ENCODE data around the gene KCNJ5.
"Not testable (repeated sequence)": the region's sequence is repeated elsewhere in the genome, so short reads cannot be mapped to it uniquely, and the experiment has no call there.

The KCNJ5 gene

GRCh38 chr11:128916037-128916572, 24.9 kb downstream of the KCNJ5 start:
- Histone ChIP-seq H3K36me3 (ENCODE audit: control insufficient read depth, insufficient read depth, low read length) (no peaks in the 10 kb centered on the region), H3K4me2 (ENCODE audit: low read length) (no peak overlapping the region), H3K9me3 (ENCODE audit: control insufficient read depth, low read length) (no peaks in the 10 kb centered on the region), H3K27ac (no peak overlapping the region), H3K4me1 (no peaks in the 10 kb centered on the region), H3K4me3 (ENCODE audit: low read depth, low read length) (no peak overlapping the region), H3K9ac (no peak overlapping the region), H3K79me2 (no peaks in the 10 kb centered on the region), H3K27me3 (ENCODE audit: control insufficient read depth, insufficient read depth, low read length) (no peaks in the 10 kb centered on the region), H2AFZ (no peak overlapping the region)
- no peak for TF ChIP-seq CTCF (IDR thresholded peaks at IDR 0.05)

GRCh38 chr11:128916681-128917080, 25.5 kb downstream of the KCNJ5 start:
- Histone ChIP-seq H3K79me2 (no peaks in the 10 kb centered on the region), H3K27me3 (ENCODE audit: control insufficient read depth, insufficient read depth, low read length) (no peaks in the 10 kb centered on the region), H3K4me3 (ENCODE audit: low read depth, low read length) (no peak overlapping the region), H3K4me1 (no peaks in the 10 kb centered on the region), H3K27ac (no peak overlapping the region), H3K4me2 (ENCODE audit: low read length) (no peak overlapping the region), H3K9ac (no peak overlapping the region), H3K9me3 (ENCODE audit: control insufficient read depth, low read length) (no peaks in the 10 kb centered on the region), H3K36me3 (ENCODE audit: control insufficient read depth, insufficient read depth, low read length) (no peaks in the 10 kb centered on the region), H2AFZ (no peak overlapping the region)
- no peak for TF ChIP-seq CTCF (IDR thresholded peaks at IDR 0.05)

GRCh38 chr11:128917144-128917724, 26.1 kb downstream of the KCNJ5 start:
- H3K4me3 ChIP-seq (ENCODE audit: low read depth, low read length): no peak overlapping the region
- H3K79me2 ChIP-seq: no peaks in the 10 kb centered on the region
- H3K4me2 ChIP-seq (ENCODE audit: low read length): no peak overlapping the region
- no peak for TF ChIP-seq CTCF (IDR thresholded peaks at IDR 0.05)
- no peaks in the 10 kb centered on the region for H3K4me1 ChIP-seq
- H3K36me3 ChIP-seq (ENCODE audit: control insufficient read depth, insufficient read depth, low read length): no peaks in the 10 kb centered on the region
- H3K9ac ChIP-seq: no peak overlapping the region
- no peaks in the 10 kb centered on the region for H3K9me3 ChIP-seq (ENCODE audit: control insufficient read depth, low read length)
- H2AFZ ChIP-seq: no peak overlapping the region
- no peak overlapping the region for H3K27ac ChIP-seq
- H3K27me3 ChIP-seq (ENCODE audit: control insufficient read depth, insufficient read depth, low read length): no peaks in the 10 kb centered on the region

- Histone ChIP-seq H3K4me3 (ENCODE audit: low read depth, low read length) (no peak overlapping the region), H3K79me2 (no peaks in the 10 kb centered on the region), H3K9me3 (ENCODE audit: control insufficient read depth, low read length) (no peaks in the 10 kb centered on the region), H3K36me3 (ENCODE audit: control insufficient read depth, insufficient read depth, low read length) (no peaks in the 10 kb centered on the region), H3K4me1 (no peaks in the 10 kb centered on the region), H3K27me3 (ENCODE audit: control insufficient read depth, insufficient read depth, low read length) (no peaks in the 10 kb centered on the region), H3K27ac (no peak overlapping the region), H3K4me2 (ENCODE audit: low read length) (no peak overlapping the region), H3K9ac (no peak overlapping the region), H2AFZ (no peak overlapping the region)
- TF ChIP-seq CTCF (IDR thresholded peaks at IDR 0.05): no peak
These were observed 28.1 kb downstream of the KCNJ5 start for GRCh38 chr11:128919216-128919615.

- H3K36me3 ChIP-seq (ENCODE audit: control insufficient read depth, insufficient read depth, low read length); H3K79me2 ChIP-seq; H3K27ac ChIP-seq; H3K9ac ChIP-seq; H3K4me1 ChIP-seq; H3K9me3 ChIP-seq (ENCODE audit: control insufficient read depth, low read length); H3K4me3 ChIP-seq (ENCODE audit: low read depth, low read length); H3K4me2 ChIP-seq (ENCODE audit: low read length); H2AFZ ChIP-seq; H3K27me3 ChIP-seq (ENCODE audit: control insufficient read depth, insufficient read depth, low read length): not testable (repeated sequence)
These were observed 28.5 kb downstream of the KCNJ5 start for GRCh38 chr11:128919635-128920034.
